HG02623 (cell line): Measurements from ENCODE around the gene CELSR2.
A peak's percentile ranks its signal among the peaks of the same experiment; 100 is the strongest.
"Not testable (repeated sequence)": the region's sequence is repeated elsewhere in the genome, so short reads cannot be mapped to it uniquely, and the experiment has no call there.

ENCODE experiments used
- ATAC-seq: cut with Tn5 transposase; IDR thresholded peaks from one replicate; pipeline ENCODE4 v1.9.1; 2021; ENCODE audit warnings: moderate library complexity; ENCODE audit not compliant: unreplicated experiment

CELSR2 gene, protein sequence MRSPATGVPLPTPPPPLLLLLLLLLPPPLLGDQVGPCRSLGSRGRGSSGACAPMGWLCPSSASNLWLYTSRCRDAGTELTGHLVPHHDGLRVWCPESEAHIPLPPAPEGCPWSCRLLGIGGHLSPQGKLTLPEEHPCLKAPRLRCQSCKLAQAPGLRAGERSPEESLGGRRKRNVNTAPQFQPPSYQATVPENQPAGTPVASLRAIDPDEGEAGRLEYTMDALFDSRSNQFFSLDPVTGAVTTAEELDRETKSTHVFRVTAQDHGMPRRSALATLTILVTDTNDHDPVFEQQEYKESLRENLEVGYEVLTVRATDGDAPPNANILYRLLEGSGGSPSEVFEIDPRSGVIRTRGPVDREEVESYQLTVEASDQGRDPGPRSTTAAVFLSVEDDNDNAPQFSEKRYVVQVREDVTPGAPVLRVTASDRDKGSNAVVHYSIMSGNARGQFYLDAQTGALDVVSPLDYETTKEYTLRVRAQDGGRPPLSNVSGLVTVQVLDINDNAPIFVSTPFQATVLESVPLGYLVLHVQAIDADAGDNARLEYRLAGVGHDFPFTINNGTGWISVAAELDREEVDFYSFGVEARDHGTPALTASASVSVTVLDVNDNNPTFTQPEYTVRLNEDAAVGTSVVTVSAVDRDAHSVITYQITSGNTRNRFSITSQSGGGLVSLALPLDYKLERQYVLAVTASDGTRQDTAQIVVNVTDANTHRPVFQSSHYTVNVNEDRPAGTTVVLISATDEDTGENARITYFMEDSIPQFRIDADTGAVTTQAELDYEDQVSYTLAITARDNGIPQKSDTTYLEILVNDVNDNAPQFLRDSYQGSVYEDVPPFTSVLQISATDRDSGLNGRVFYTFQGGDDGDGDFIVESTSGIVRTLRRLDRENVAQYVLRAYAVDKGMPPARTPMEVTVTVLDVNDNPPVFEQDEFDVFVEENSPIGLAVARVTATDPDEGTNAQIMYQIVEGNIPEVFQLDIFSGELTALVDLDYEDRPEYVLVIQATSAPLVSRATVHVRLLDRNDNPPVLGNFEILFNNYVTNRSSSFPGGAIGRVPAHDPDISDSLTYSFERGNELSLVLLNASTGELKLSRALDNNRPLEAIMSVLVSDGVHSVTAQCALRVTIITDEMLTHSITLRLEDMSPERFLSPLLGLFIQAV (N-terminal part only)

DNA sequence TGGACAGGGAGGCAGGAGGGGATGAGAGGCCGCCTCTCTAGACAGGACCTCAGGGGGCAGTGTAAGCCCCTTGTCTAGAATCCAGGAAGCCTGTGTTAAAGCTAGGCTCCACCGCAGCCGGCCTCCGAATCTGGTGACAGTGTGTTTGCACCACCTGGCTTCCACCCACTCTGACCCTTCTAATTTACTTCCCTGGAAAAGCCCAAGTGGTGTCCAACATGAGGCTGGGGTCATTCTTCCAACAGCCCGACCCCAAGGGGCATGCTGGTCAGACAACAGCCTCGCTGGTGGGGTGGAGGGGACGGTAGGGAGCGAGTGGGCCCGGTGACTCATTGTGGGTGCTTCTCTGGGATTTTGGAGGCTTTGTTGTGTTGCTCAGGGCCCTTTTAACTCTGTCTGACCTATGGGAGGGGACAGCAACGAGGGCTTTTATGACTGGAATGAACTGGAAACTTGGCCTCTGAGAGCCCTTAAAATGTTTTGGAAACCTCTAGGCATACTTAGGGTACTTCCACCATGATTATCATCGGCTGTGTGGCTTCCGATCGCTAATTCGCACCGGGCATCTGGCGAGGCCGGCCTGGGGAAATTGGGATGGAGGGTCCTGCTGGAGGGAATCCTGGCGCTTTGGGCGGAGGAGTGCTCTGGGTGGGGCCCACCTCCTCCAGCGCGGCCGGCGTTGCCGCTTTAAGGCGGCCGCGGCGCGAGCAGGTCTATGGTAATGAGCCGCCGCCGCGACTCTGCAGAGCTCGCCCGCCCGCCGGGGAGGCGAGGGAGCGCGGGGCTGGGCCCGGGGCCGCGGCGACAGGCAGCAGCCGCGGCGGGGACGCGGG lies at the start of gene CELSR2:
Gene CELSR2, plus strand, starts transcription at position 743 of the 833 bp plus-strand sequence. CDS start 541 bp downstream, outside the sequence.
- peak; percentile 68 for ATAC-seq

DNA sequence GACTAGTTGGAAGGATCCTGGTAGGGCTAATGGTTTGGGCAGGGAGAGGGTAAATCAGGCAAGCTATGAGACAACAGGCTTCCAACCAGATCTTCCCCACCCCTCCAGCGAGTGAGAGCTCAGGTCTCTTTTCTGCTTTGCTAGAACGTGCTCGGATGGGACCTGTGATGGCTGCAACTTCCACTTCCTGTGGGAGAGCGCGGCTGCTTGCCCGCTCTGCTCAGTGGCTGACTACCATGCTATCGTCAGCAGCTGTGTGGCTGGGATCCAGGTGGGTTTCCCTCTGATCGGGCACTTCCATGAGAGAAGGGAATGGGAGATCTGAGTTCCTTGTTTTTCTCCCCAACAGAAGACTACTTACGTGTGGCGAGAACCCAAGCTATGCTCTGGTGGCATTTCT lies 49.6 kb upstream of the CELSR2 start:
- ATAC-seq = no peak

DNA sequence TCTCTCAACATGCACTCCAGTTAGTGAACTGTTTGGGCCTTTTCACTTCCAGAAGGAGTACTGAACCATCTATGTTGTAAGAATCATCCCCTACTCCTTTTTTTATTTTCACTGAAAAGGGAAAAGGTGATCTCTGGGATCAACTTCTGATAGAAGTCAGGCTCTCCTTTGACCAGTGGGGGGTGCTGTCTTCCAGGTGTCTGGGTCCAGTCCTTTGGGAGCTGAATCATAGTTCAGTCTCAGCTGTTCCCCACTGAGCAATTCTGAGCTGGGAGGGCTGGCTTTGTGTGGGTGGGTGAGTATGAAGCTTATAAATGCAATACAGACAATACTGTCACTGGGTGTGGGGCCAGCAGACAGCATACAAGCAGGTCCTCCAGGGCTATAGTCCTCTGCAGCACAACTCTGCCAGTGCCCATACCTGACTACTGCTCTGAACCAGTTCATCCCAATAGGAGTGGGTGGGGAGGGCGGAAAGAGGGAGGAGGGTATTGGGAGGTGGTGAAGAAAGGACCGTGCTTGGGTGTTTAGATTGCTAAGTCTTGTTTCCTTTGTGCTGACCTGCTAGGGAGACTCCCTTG lies 48.1 kb upstream of the CELSR2 start:
- no peak for ATAC-seq

DNA sequence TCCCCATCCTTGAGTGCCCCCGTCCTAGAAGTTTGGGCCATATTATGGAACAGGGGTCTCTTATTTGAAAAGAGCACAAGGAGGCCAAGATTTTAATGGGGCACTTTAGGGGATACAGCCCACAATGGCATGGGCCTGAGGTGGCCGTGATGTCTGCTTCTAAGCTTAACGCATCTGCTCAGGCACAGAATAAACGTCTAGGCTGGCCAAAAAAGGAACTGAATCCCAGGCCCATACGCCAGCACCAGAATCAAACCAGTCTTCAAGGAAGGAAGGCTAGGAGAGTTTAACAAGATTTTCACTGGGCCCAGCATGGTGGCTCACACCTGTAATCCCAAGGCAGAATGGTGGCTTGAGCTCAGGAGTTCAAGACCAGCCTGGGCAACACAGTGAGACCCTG lies 44.9 kb upstream of the CELSR2 start:
- ATAC-seq = no peak

DNA sequence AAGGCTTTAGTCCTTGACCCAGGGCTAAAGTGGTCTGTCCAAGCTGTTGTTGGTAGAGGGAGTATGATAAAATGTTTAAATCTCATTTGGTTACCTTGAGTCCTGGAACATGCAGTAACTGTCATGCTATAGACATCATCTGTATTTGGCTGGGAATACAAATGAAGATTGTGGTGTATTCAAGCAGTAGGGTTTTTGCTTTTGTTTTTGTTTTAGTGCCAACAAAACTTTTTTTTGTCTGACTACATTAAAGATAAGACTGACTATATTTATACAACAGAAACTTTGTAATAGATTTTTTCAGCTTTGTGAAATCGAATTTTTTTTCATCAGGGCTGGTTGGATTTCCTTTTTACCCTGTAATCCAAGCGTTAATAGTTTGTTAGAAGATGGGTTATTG lies 43.0 kb upstream of the CELSR2 start:
- ATAC-seq = no peak

DNA sequence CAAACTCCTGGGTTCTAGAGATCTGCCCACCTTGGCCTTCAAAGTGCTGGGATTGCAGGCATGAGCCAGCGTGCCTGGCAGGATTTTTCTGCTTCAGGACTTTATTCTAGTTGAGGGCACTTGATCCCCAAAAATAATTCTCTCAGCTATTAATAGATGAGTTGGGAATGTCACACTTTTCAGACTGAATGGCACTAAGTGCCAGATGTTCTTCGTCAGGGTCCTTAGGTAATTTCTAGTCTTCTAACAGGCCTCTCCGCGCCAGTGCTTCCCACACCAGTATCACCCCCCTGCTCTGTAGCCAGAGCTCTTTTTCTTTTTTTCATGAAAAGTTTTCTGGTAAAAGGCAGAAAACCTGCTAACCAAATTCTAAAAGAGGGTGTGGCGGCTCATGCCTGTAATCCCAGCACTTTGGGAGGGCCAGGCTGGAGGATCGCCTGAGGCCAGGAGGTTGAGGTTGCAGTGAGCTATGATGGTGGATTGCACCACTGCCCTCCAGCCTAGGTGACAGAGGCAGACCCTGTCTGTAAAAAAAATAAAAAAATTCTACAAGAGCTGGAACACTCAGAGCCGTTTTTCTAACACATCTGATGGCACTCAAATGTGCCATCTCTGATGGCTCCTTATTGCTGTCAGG lies 41.8 kb upstream of the CELSR2 start:
- ATAC-seq = no peak

DNA sequence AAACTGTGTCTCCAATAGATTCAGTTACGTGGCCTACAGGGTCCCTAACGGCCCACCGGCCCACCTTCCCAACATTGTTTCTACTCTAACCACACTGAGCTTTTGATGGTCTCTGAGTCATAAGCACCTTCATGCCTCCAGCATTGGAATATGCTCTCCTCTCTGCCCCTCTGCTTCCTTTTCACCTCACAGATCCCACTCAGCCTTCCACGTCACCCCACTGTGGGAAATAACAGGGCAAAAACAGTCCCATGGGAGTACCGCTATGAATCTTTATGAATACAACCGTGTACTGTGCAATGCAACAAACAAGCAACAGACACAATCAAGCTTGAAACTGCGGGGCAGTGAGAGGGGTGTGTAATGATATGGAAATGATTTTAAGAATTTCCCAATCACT lies 40.9 kb upstream of the CELSR2 start:
- ATAC-seq = no peak

DNA sequence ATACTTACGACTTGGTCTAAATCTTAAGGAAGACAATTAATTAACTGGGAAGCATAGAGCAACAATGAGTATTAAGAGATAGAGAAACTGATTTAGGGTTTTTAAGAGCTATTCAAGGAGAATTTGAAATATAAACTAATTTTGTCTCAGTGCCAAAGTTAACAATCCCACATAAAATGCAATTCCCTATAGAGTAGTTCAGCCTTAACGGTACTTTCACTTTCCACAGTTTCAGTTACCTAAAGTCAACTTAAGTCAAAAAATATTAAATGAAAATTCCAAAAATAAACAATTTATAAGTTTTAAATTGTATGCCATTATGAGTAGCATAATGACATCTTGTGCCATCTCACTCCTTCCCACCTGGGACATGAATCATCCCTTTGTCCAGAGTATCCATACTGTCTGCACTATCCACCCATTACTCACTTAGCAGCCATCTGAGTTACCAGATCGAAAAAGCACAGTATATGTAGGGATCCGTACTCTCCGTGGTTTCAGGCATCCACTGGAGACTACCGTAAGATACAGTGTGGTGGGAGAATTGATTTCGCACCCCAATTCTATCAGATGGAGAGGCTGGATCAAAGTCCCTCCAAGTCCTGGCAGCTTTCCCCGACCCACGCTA lies 40.4 kb upstream of the CELSR2 start:
- no peak for ATAC-seq

DNA sequence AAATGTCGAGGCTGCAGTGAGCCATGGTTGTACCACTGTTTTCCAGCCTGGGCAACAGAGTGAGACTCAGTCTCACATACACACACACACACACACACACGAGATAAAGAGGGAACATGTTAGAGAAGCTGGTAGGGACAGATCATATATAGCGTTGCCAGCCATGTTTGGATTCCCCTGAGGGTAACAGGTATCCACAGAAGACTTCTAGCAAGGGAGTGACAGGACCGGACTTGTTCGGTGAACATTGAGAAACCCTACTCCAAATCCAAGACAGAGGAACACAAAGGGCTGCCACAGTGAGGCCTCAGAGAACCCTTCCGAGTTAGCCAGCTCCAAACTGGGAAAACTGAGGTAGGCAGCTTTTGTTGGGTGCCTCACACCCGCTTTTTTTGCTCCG lies 39.3 kb upstream of the CELSR2 start:
- no peak for ATAC-seq

DNA sequence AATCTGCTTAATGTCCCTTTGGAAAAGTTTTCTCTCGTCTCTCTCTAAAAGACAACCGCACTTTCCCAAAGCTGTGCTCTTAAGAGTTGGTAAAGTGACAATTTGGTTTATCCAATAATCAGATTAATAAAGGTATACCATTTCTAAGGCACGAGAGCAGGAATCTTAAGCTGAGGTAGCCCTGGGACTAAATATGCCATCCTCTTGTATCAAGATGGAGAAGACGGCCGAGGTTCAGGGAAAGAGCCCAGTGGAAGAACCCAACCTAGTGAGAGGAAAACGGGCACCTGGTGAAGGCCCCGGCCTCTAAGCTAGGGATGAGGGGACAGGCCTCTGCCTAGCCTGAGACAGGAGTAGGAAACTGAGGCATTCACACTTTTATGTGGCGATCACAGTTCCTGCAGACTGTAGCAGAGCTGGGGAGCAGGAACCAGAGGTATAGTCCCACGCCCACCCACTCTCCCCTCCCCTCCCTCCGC lies 36.0 kb upstream of the CELSR2 start:
- ATAC-seq = no peak

DNA sequence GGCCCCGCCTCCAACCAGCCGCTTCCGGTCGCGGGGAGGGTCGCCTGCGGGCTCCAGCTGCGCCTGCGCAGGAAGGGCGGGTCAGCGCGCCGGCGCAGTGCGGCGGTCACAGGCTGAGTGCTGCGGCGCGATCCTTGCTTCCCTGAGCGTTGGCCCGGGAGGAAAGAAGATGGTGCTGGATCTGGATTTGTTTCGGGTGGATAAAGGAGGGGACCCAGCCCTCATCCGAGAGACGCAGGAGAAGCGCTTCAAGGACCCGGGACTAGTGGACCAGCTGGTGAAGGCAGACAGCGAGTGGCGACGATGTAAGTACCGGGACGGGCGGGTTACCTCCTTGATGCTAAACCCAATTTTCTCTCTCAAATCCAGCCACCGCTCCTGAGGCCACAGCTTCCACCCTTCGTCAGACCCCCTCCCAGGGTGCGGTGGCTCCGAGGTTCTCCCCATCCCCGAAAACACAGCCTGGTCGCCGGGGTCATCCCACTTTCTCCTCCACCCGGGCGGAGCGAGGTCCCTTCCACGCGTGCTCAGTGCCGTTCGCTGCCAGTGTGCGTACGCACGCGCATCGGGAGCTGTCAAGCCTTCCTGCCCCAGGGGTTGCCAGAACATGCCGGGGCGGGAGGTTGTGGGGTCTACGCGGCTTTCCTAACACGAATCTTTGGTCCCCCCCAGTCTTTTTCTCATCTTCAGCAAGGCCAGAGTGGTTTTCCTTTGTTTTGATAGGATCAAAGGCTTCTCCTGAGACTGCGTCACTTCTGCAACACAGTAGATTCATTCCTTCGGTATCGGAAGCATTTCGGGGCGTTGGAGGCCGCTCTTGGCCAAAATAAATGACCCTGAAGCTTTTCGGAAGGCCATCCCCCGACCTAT lies 35.3 kb upstream of the CELSR2 start, which contains the start of gene SARS1:
Gene SARS1, plus strand, starts transcription at position 95 of the 870 bp plus-strand sequence. Its CDS starts 75 bp downstream, at position 170.
- ATAC-seq = peak; percentile 73

DNA sequence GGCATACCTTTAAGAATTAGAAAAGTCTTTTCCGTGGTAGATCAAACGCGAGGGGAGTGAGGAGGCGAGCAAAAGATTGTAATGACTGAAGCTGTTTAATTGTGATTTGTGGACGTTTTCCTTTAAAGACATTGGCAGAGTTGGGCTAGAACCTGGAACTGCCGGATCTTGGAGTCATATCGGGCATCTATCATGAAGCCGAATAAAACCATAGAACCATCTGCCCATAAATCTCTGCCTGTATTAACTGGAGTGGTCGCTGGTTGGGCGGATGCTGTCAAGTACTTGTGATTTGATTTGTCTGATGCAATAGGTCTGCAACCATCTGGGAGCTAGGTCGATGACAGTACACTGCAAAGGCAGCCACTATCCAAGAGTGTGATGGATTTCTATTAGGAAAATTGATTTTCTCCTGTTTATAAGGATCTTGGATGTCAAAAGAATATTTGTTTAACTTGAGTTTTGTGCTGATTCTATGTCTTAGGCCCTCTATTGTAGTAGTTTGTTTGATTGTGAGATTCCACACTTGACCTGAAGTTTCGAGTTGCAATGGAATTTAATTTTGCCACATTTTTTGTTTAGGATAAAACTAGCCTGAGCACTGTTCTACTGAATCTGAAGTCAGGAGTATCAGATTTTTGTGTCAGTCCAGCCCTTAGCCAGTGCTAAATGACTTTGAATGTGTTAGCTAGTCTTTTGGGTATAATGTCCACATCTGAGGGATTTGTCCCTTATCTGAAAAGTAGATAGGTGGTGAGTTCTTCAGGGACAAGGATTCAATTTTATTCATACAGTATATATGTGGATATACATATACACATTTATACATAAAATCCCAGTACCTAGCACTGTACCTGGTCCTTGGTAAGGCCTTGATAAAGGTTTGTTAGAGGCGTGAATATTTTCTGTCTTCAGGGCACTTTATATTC lies 34.4 kb upstream of the CELSR2 start:
- no peak for ATAC-seq

DNA sequence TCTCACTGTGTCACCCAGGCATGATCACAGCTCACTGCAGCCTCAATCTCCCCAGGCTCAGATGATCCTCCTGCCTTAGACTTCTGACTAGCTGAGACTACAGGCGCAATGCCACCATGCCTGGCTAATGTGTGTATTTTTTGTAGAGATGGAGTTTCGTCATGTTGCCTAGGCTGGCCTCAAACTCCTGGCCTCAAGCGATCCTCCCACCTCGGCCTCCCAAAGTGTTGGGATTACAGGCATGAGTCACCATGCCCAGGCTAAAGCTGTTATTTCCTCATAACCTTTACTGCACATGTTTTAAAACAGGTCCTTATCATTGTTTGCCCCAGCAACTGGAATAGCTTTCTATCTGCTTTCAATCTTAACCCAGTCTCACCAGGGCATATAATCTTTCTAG lies 32.7 kb upstream of the CELSR2 start:
- ATAC-seq = no peak

DNA sequence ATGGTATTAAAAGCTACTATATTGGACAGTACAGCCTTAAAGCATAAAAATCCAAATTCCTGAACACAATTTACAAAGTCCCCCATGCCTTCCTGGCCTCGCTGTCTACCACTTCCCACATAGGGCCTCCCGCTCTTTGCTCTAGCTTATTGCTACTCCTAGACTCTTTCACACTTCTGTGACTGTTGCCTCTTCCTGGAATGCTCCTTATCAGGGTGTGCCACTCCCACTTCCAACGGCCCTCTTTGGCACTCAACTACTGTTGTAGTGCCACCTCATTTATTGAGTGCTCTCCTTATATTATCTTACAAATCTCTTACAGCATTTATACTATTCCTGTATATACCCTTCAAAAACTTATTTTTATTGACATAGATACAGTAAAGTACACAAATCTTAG lies 30.8 kb upstream of the CELSR2 start:
- no peak for ATAC-seq

DNA sequence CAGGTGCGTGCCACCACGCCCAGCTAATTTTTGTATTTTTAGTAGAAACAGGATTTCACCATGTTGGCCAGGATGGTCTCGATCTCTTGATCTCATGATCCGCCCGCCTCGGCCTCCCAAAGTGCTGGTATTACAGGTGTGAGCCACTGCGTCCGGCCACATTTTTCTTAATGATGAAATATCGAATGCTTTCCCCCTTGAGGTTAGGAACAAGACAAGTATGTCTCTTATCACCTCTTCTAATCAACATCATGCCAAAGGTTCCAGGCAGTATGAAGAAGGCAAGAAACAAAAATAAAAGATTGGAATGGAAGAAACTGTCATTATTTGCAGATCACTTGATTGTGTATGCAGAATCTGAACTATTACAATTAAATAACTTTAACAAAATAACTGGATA lies 28.1 kb upstream of the CELSR2 start:
- ATAC-seq = not testable (repeated sequence)

DNA sequence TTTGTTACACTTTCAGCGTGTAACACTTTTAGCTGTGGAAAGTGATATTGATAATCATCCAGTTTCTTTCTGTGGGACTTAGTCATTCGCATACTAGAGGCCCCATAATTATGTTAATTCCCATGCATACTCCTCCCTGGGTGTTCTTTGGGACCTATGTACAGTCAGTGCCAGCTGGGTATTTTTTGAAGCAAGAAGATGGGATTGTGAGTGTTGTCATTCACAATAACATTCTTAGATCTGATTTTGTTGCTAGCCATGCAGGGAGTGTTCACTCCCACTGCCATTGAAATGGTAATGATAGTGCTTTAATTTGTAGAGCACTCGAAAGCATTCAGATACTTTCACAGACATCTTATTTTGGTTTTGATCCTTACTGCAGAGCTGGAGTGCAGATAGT lies 24.0 kb upstream of the CELSR2 start:
- no peak for ATAC-seq
